Amygdala (tissue), 56 donors: ENCODE measurements around the gene HAX1.
A peak's percentile ranks its signal among the peaks of the same experiment; 100 is the strongest.

ENCODE experiments used
- DNase-seq, 56 donors: peaks; one replicate each; lab custom pipeline; 2025; lab: John Stamatoyannopoulos, UW

The HAX1 gene

GRCh38 chr1:154324669-154325582 lies 52.5 kb downstream of the HAX1 start, which contains the start of gene ATP8B2:
ATP8B2 (plus strand) TSS chr1:154325525; CDS start chr1:154328142, 2,617 bp downstream.
- peak in 53 of 56 donors; percentile 3 to 78 (median 59) for DNase-seq
